GM21576 (cell line): ENCODE measurements around the gene AKAP5.
"Not testable (repeated sequence)": the region's sequence is repeated elsewhere in the genome, so short reads cannot be mapped to it uniquely, and the experiment has no call there.

Experiments
- ATAC-seq: cut with Tn5 transposase; IDR thresholded peaks from one replicate; pipeline ENCODE4 v1.9.1; 2021; ENCODE audit warnings: mild to moderate bottlenecking, moderate library complexity; ENCODE audit not compliant: unreplicated experiment

The AKAP5 gene

GRCh38 chr14:64502456-64502855 lies 37.2 kb downstream of the AKAP5 start:
- no peak for ATAC-seq

- ATAC-seq: peak; percentile 2
Observed at GRCh38 chr14:64502887-64503433, 37.7 kb downstream of the AKAP5 start.

- peak; percentile 51 for ATAC-seq
Observed at GRCh38 chr14:64503434-64504309, 38.4 kb downstream of the AKAP5 start, which contains the start of gene ZBTB25. Gene ZBTB25, minus strand, starts transcription at chr14:64503838. Its CDS starts 13,305 bp downstream, at chr14:64490533.

- ATAC-seq: peak; percentile 17
Observed at GRCh38 chr14:64504310-64504896, 39.1 kb downstream of the AKAP5 start, which contains the start of gene ZBTB1. Gene ZBTB1, plus strand, starts transcription at chr14:64504770. Its CDS starts 16,735 bp downstream, at chr14:64521505.

- ATAC-seq: peak; percentile 25
Observed at GRCh38 chr14:64504897-64505794, 39.8 kb downstream of the AKAP5 start.

- ATAC-seq: no peak
Observed at GRCh38 chr14:64506721-64507120, 41.4 kb downstream of the AKAP5 start.

GRCh38 chr14:64507376-64508156 lies 42.3 kb downstream of the AKAP5 start:
- no peak for ATAC-seq

GRCh38 chr14:64508215-64508776 lies 43.0 kb downstream of the AKAP5 start:
- ATAC-seq: no peak

- no peak for ATAC-seq
Observed at GRCh38 chr14:64509036-64509435, 43.7 kb downstream of the AKAP5 start.

- ATAC-seq: no peak
Observed at GRCh38 chr14:64510825-64511671, 45.7 kb downstream of the AKAP5 start.

GRCh38 chr14:64513271-64513670 lies 48.0 kb downstream of the AKAP5 start:
- no peak for ATAC-seq

GRCh38 chr14:64515053-64515452 lies 49.8 kb downstream of the AKAP5 start:
- no peak for ATAC-seq

- no peak for ATAC-seq
Observed at GRCh38 chr14:64516969-64517368, 51.7 kb downstream of the AKAP5 start.

GRCh38 chr14:64517667-64518066 lies 52.4 kb downstream of the AKAP5 start:
- not testable (repeated sequence) for ATAC-seq

GRCh38 chr14:64518229-64518628 lies 52.9 kb downstream of the AKAP5 start:
- no peak for ATAC-seq

GRCh38 chr14:64520699-64521098 lies 55.4 kb downstream of the AKAP5 start:
- ATAC-seq: no peak

- no peak for ATAC-seq
Observed at GRCh38 chr14:64522591-64523355, 57.5 kb downstream of the AKAP5 start.
